ENCODE data around the gene CMKLR1.

The CMKLR1 gene, protein sequence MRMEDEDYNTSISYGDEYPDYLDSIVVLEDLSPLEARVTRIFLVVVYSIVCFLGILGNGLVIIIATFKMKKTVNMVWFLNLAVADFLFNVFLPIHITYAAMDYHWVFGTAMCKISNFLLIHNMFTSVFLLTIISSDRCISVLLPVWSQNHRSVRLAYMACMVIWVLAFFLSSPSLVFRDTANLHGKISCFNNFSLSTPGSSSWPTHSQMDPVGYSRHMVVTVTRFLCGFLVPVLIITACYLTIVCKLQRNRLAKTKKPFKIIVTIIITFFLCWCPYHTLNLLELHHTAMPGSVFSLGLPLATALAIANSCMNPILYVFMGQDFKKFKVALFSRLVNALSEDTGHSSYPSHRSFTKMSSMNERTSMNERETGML

GRCh38 chr12:108338915-108339657 is at the start of gene CMKLR1:
Gene CMKLR1 (minus strand): TSS chr12:108339311. CDS start chr12:108293591, 45,720 bp downstream.
- DNase-seq: no peak

DNA sequence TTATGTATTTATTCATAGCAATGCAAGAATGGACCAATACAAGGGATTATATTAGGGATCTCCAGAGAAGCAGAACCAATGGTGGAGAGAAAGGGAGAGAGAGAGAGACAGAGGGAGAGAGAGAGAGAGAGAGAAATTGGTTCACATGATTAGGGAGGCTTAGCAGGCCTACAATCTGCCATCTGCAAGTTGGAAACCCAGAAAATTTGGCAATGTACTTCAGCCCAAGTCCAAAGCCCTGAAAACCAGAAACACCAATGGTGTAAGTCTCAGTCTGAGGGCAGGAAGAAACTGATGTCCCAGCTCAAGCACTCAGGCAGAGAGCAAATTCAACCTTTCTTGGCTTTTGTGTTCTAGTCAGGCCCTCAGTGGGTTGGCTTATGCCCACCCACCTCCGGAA is 48.7 kb upstream of the CMKLR1 start:
- DNase-seq: no peak

GRCh38 chr12:108386709-108387360 is 47.7 kb upstream of the CMKLR1 start:
- DNase-seq: no peak

DNA sequence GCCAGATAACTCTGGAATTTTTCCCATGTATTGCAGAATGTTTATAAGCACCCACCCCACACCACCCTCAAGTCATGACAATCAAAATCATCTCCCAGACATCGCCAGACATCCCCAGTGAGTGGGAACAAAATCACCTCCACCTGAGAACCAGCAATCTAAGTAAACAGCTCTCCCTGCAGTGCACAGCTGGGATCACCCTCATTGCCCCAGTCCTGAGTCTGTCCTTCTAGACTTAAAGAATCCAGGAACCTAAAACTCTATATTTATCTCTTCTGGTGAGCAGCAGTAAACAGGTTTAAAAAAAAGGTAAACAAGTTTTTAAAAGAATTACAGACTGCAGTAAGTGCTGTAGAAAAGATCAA is 43.3 kb upstream of the CMKLR1 start:
- DNase-seq: no peak

DNA sequence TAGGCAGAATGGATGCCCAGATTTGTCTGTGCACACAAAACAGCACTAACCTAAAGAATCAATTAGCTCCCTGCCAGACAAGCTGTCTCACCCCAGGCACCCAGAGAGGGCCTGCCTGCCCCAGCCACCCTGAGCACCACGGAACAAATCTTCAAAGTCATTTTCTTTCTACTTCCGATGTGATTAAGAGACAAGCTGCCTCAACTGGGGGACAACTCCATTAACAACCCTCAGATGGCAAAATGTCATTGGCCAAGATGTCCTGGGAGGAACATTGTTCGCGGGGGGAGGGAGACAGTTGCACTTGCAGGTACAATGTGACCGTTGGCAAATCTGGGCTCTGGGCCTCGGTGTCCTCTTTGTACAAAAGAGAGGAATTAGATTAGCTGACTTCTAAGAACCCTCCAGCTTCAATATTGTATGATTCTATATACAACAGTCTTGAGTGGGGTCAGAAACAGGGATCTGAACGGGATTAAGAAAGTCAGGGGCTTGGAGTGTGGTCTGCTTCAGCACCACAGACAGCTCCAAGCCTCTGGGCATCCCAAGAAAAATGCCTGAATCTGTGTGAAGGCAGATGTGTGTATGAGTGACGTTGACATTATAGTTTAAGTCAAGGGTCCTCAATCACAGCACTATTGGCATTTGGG is 42.8 kb upstream of the CMKLR1 start:
- DNase-seq: no peak

GRCh38 chr12:108380382-108380781 is 41.3 kb upstream of the CMKLR1 start:
- DNase-seq: no peak

- DNase-seq: no peak
Observed at GRCh38 chr12:108379823-108380222, 40.7 kb upstream of the CMKLR1 start.

DNA sequence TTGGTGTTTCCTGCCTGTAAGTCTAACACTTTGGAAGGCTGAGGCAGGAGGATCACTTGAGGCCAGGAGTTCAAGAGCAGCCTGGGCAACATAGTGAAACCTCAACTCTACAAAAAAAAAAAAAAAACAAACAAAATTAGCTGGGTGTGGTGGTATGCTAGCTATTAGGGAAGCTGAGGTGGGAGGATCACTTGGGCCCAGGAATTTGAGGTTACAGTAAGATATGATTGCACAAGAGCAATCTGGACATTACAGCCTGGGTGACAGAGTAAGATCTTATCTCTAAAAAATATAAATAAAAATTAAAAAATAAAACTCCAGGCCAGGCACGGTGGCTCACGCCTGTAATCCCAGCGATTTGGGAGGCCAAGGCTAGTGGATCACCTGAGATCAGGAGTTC is 39.8 kb upstream of the CMKLR1 start:
- no peak for DNase-seq

DNA sequence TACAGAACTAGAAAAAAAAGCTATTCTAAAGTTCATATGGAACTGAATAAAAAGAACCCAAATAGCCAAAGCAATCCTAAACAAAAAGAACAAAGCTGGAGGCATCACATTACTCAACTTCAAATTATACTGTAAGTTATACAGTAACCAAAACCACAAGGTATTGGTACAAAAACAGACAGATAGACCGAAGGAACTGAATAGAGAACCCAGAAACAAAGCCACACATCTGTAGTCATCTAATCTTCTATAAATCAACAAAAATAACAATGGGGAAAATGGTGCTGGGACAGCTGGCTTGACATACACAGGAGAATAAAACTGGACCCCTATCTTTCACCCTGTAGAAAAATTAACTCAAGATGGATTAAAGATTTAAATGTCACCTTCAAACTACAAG is 38.1 kb upstream of the CMKLR1 start:
- no peak for DNase-seq

DNA sequence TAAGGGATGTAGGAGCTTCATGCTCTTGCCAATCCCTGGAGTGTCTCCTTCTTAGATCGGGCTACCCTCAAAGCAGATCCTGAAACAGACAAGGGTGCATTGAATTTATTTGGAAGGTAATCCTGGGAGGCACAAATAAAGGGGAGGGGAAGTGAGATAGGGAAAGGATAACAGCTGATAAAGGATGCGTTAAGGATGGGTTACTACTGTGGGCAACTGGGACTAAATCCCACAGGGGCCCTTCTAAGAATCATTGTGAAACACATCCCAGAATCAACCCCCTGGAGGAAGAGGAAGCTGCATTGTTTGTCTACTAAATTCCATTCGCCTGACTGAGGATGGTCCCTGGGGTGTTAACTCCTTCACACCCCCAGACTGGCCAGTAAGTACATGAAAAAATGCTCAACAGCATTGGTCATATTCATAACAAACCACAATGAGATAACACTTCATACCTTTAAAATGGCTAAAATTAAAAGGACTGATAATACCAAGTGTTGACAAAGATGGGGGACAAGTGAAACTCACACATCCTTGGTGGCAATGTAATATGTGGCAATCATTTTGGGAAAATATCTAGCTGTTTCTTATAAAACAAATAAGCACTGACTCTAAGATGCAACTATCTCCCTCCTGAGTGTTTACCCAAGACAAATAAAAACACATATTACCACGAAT is 37.0 kb upstream of the CMKLR1 start:
- no peak for DNase-seq

GRCh38 chr12:108374596-108375320 is 35.6 kb upstream of the CMKLR1 start:
- DNase-seq: no peak

DNA sequence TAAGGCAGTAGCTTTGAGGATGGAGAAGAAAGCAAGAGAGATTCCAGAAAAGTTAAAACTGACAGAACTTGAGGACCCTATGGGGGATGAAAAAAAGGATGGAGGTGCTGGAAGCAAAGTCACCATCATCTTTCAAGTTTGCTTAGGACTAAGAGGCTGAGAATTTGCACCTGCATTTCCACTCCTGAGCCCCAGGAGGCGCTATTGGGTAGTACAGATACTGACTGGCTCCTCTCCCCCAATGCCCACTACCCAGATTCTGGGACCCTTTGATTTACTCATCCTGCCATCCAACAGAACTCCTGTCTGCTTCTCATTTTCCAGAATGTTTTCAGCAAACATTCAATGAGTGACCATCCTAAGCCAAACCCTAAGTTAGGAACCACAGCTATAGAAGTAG is 34.0 kb upstream of the CMKLR1 start:
- no peak for DNase-seq

GRCh38 chr12:108371801-108372344 is 32.8 kb upstream of the CMKLR1 start:
- DNase-seq: no peak

- DNase-seq: no peak
Observed at GRCh38 chr12:108370415-108370814, 31.3 kb upstream of the CMKLR1 start.

DNA sequence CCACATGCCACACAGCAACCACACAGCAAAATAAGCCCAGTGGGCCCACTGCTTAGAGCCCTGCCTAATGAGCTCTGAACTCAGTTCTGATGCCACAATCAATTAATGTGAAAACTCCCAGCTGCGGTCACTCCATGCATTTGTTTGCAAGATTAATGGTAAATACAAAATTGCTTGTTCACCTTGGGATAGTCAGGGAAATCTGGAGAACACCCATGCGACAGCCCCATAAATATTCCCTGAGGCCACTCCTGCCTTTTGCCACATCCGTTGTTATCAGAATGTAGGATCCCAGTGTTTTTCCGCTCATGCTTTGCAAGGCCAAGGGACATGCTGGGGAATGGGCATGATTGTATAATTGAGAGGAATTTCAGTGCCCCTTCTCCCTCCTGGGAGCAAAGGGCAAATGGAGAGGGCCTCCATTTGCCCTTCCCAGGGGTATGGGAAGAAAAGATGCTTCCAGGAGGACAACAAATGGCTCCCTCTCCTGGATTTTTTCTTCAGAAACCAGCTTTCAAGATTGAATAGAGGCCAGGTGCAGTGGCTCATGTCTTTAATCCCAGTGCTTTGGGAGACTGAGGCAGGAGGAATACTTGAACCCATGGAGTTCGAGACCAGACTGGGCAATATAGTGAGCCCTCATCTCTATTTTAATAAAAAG is 30.8 kb upstream of the CMKLR1 start:
- no peak for DNase-seq

DNA sequence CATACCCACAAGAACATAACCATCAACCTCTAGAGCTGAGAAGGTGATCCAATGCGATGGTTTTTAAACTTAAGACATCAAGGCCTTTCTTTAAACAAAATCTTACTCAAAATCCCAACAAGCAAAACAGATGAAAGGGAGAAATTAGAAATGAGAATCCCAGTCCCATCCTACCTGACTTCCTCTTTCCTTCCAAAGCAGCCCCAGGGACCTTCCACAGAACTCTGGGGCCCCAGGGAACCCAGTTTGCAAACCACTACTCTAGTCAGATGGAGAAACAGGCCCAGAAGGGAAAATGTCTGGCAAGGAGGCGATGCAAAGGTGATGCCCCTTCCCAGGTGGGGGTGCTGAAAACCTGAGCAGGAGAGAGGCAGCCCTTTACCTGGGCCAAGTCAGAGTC is 29.0 kb upstream of the CMKLR1 start:
- no peak for DNase-seq

GRCh38 chr12:108367436-108367835 is 28.3 kb upstream of the CMKLR1 start:
- DNase-seq: no peak

GRCh38 chr12:108365324-108365723 is 26.2 kb upstream of the CMKLR1 start:
- DNase-seq: no peak

- DNase-seq: no peak
Observed at GRCh38 chr12:108364879-108365278, 25.8 kb upstream of the CMKLR1 start.

GRCh38 chr12:108363565-108363964 is 24.5 kb upstream of the CMKLR1 start:
- DNase-seq: no peak

GRCh38 chr12:108363165-108363564 is 24.1 kb upstream of the CMKLR1 start:
- DNase-seq: no peak
